DND-41 (cell line): ENCODE measurements around the gene SELENOT.

Experiments used
- ATAC-seq: fragments of 200-7000 bp; cut with Tn5 transposase; 3 replicates; pipeline ENCODE4 v1.9.1; 2021; ENCODE audit warnings: low read depth; ENCODE audit not compliant: insufficient read depth
- DNase-seq: peaks from one replicate; pipeline ENCODE4 v3.0.0-alpha.2; 2020
- H2AFZ ChIP-seq: 2 replicates; pipeline ENCODE4 v1.6.0; 2012; ENCODE audit warnings: low read depth, low read length
- H3K27ac ChIP-seq: 2 replicates; pipeline ENCODE4 v1.5.1; 2012; ENCODE audit warnings: low read length, inconsistent platforms
- H3K27me3 ChIP-seq: fragments of 200-600 bp; sonication (generic); 2 replicates; pipeline ENCODE4 v1.6.0; 2012; ENCODE audit warnings: low read length, mild to moderate bottlenecking, inconsistent platforms; ENCODE audit not compliant: insufficient read depth, poor library complexity
- H3K36me3 ChIP-seq: 2 replicates; pipeline ENCODE4 v1.5.1; 2012; ENCODE audit warnings: low read length, inconsistent platforms; ENCODE audit not compliant: insufficient read depth
- H3K4me1 ChIP-seq: 2 replicates; pipeline ENCODE4 v1.5.1; 2012; ENCODE audit warnings: mild to moderate bottlenecking, low read length; ENCODE audit not compliant: insufficient read depth
- H3K4me2 ChIP-seq: 2 replicates; pipeline ENCODE4 v1.6.0; 2012; ENCODE audit warnings: mild to moderate bottlenecking, moderate library complexity, low read length, inconsistent platforms; ENCODE audit not compliant: insufficient read depth
- H3K4me3 ChIP-seq, 2 experiments: fragments of 200-600 bp in 1 of 2; shearing (Covaris generic) in 1 of 2; 2 replicates each; pipeline ENCODE4 v1.5.1; 2012 to 2016; ENCODE audit warnings: inconsistent platforms in 2 of 2, low read length in 2 of 2, mild to moderate bottlenecking in 2 of 2, low read depth in 1 of 2, moderate library complexity in 1 of 2
- H3K79me2 ChIP-seq: 2 replicates; pipeline ENCODE4 v1.6.0; 2012; ENCODE audit warnings: low read length, inconsistent platforms; ENCODE audit not compliant: insufficient read depth
- H3K9ac ChIP-seq: 2 replicates; pipeline ENCODE4 v1.6.0; 2012; ENCODE audit warnings: low read depth, mild to moderate bottlenecking, inconsistent platforms, low read length, moderate library complexity
- H3K9me3 ChIP-seq: 2 replicates; pipeline ENCODE4 v1.5.1; 2012; ENCODE audit warnings: low read length, moderate library complexity, mild to moderate bottlenecking, inconsistent platforms; ENCODE audit not compliant: insufficient read depth, severe bottlenecking
- H4K20me1 ChIP-seq: 2 replicates; pipeline ENCODE4 v1.6.0; 2012; ENCODE audit warnings: low read length; ENCODE audit not compliant: insufficient read depth
- EZH2 ChIP-seq: IDR thresholded peaks from 3 replicates; pipeline ENCODE4 v1.6.1; 2012; ENCODE audit warnings: borderline replicate concordance, low read depth, mild to moderate bottlenecking, moderate library complexity, low read length, inconsistent platforms; ENCODE audit not compliant: severe bottlenecking
- TF ChIP-seq, protein P1 (sequence below): IDR thresholded peaks from 2 replicates; pipeline ENCODE4 v1.5.1; 2012; ENCODE audit warnings: borderline replicate concordance, low read length, moderate library complexity, mild to moderate bottlenecking; ENCODE audit not compliant: poor library complexity, severe bottlenecking; ENCODE audit errors: extremely low read depth

Gene SELENOT

DNA sequence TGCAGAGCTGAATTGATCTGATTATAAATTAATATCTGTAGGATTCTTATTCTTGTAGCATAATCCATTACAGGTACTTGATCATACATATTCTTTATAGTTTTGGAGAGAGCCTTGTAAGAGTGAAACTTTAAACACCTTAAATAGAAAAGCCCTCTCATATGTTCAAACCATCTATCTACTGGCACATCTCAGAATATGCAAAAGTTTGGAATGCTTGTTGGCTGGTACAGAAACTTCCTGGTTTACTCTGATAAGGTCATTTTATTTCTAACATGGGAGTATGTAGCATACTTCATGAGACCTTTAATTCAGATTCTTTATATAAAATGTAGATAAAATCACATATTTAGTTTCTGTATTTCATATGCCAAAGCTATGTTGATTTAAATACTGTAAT lies 21.9 kb upstream of the SELENOT start:
- 0 out of 2 replicates have a peak, but pooled peaks cover 3% of the 10 kb centered on the region for H4K20me1 ChIP-seq
- H3K4me2 ChIP-seq = no peak overlapping the region
- no peak for ATAC-seq
- DNase-seq = no peak
- H2AFZ ChIP-seq = no peak overlapping the region
- no peak overlapping the region for H3K9ac ChIP-seq
- no peak overlapping the region for H3K27ac ChIP-seq
- TF ChIP-seq EZH2 = no peak
- TF ChIP-seq, protein P1, sequence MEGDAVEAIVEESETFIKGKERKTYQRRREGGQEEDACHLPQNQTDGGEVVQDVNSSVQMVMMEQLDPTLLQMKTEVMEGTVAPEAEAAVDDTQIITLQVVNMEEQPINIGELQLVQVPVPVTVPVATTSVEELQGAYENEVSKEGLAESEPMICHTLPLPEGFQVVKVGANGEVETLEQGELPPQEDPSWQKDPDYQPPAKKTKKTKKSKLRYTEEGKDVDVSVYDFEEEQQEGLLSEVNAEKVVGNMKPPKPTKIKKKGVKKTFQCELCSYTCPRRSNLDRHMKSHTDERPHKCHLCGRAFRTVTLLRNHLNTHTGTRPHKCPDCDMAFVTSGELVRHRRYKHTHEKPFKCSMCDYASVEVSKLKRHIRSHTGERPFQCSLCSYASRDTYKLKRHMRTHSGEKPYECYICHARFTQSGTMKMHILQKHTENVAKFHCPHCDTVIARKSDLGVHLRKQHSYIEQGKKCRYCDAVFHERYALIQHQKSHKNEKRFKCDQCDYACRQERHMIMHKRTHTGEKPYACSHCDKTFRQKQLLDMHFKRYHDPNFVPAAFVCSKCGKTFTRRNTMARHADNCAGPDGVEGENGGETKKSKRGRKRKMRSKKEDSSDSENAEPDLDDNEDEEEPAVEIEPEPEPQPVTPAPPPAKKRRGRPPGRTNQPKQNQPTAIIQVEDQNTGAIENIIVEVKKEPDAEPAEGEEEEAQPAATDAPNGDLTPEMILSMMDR = no peak
- H3K4me1 ChIP-seq = no peaks in the 10 kb centered on the region
- peaks cover 89% of the 10 kb centered on the region for H3K36me3 ChIP-seq
- H3K79me2 ChIP-seq = peaks cover 32% of the 10 kb centered on the region
- H3K4me3 ChIP-seq = no peak overlapping the region
- no peaks in the 10 kb centered on the region for H3K27me3 ChIP-seq
- no peaks in the 10 kb centered on the region for H3K9me3 ChIP-seq

DNA sequence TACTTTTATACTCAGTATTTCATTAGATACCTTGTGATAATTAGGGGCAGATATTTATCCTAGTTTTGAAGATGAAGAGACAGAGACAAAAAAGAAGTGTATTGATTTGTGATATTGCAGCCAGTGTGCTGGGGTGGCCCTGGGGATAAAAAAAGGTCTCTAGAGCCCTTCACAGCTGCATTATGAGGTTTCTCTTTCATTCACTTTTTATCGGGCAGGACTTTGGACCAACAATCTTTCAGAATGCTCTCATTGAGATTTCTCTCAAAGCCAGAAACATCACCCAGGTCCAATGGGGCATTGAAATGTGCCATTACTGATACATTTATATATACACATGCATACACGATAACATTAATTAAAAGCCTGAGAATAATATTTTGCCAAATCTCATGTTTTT lies 20.5 kb upstream of the SELENOT start:
- H3K27ac ChIP-seq = no peak overlapping the region
- H3K4me1 ChIP-seq = no peaks in the 10 kb centered on the region
- no peaks in the 10 kb centered on the region for H3K9me3 ChIP-seq
- TF ChIP-seq EZH2 = no peak
- TF ChIP-seq, protein P1 = no peak
- DNase-seq = no peak
- no peaks in the 10 kb centered on the region for H4K20me1 ChIP-seq
- no peak overlapping the region for H2AFZ ChIP-seq
- no peak for ATAC-seq
- peaks cover 85% of the 10 kb centered on the region for H3K36me3 ChIP-seq
- H3K4me3 ChIP-seq = no peak overlapping the region
- H3K27me3 ChIP-seq = no peaks in the 10 kb centered on the region
- H3K9ac ChIP-seq = no peak overlapping the region
- no peak overlapping the region for H3K4me2 ChIP-seq
- peaks cover 38% of the 10 kb centered on the region; the same call in 1 of the 2 replicates for H3K79me2 ChIP-seq

DNA sequence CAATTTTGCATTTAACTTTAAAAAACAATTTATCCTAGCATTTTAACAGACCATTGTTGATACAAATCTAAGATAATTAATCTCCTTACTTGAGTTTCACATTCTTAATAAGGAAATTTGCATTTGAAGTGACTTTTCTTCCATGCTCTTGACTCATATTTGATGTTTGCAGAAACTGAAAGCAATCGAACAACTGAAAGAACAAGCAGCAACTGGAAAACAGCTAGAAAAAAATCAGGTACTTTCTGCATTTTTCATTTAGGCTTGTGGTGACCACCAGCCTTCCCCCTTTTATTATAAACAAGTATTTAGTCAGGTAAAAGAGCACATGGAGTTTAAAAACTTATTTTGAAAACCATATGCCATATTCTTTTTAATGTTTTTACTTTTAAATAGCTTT lies 20.1 kb upstream of the SELENOT start:
- no peak overlapping the region for H3K27ac ChIP-seq
- H2AFZ ChIP-seq = no peak overlapping the region
- peaks cover 83% of the 10 kb centered on the region for H3K36me3 ChIP-seq
- H3K4me2 ChIP-seq = no peak overlapping the region
- no peak for DNase-seq
- peaks cover 38% of the 10 kb centered on the region; the same call in 1 of the 2 replicates for H3K79me2 ChIP-seq
- TF ChIP-seq, protein P1 = no peak
- no peak for TF ChIP-seq EZH2
- H3K9me3 ChIP-seq = no peaks in the 10 kb centered on the region
- 0 out of 2 replicates have a peak, but pooled peaks cover 1% of the 10 kb centered on the region for H3K4me1 ChIP-seq
- ATAC-seq = no peak
- H3K27me3 ChIP-seq = no peaks in the 10 kb centered on the region
- H3K9ac ChIP-seq = no peak overlapping the region
- H4K20me1 ChIP-seq = no peaks in the 10 kb centered on the region
- H3K4me3 ChIP-seq = no peak overlapping the region
